Keratinocyte (primary cell): ENCODE measurements around the gene PRKAG2. TPM values are rescaled to one million over a fixed set of nuclear protein-coding genes. Genes with fewer than 3 reads are reported as not detected.

Experiments used
- DNase-seq: peaks from one replicate; pipeline ENCODE4 v3.0.0-alpha.2; 2011; ENCODE audit warnings: low read depth, missing footprints, low spot score
- FAIRE-seq: peaks from 2 replicates; lab custom pipeline; 2011; peaks lifted over from hg19 to GRCh38; lab: Jason Lieb, UNC
- H2AFZ ChIP-seq: 2 replicates; pipeline ENCODE4 v1.6.0; 2012; ENCODE audit warnings: low read length, control low read depth, inconsistent platforms; ENCODE audit not compliant: control insufficient read depth
- H3K27ac ChIP-seq: 2 replicates; pipeline ENCODE4 v1.5.1; 2011; ENCODE audit warnings: low read length; ENCODE audit not compliant: control insufficient read depth, insufficient read depth
- H3K27me3 ChIP-seq: 3 replicates; pipeline ENCODE4 v1.6.0; 2011; ENCODE audit warnings: low read length; ENCODE audit not compliant: control insufficient read depth, insufficient read depth; ENCODE audit errors: extremely low read depth
- H3K36me3 ChIP-seq, 2 experiments: 2 replicates in 1 of 2; 3 replicates in 1 of 2; pipeline ENCODE4 v1.5.1; 2011; ENCODE audit warnings: low read length in 2 of 2, mild to moderate bottlenecking in 1 of 2; ENCODE audit not compliant: control insufficient read depth in 2 of 2, insufficient read depth in 2 of 2; ENCODE audit errors: extremely low read depth in 1 of 2
- H3K4me1 ChIP-seq: 3 replicates; pipeline ENCODE4 v1.5.1; 2011; ENCODE audit warnings: low read length; ENCODE audit not compliant: control insufficient read depth, insufficient read depth; ENCODE audit errors: extremely low read depth
- H3K4me2 ChIP-seq: 3 replicates; pipeline ENCODE4 v1.6.0; 2011; ENCODE audit warnings: low read depth, low read length; ENCODE audit not compliant: control insufficient read depth, insufficient read depth; ENCODE audit errors: extremely low read depth
- H3K4me3 ChIP-seq, 3 experiments: fragments of 200-600 bp in 1 of 3; sonication (generic) in 1 of 3; 2 replicates in 2 of 3; 3 replicates in 1 of 3; pipeline ENCODE4 v1.5.1; 2011 to 2016; ENCODE audit warnings: low read length in 3 of 3, mild to moderate bottlenecking in 3 of 3, control low read depth in 2 of 3, inconsistent platforms in 1 of 3, low read depth in 1 of 3, mixed read lengths in 1 of 3, mixed run types in 1 of 3, moderate library complexity in 1 of 3; ENCODE audit not compliant: control insufficient read depth in 2 of 3, insufficient read depth in 2 of 3; ENCODE audit errors: extremely low read depth in 1 of 3
- H3K79me2 ChIP-seq: 2 replicates; pipeline ENCODE4 v1.6.0; 2012; ENCODE audit warnings: low read length; ENCODE audit not compliant: control insufficient read depth, insufficient read depth
- H3K9ac ChIP-seq: 3 replicates; pipeline ENCODE4 v1.6.0; 2011; ENCODE audit warnings: low read length; ENCODE audit not compliant: control insufficient read depth, insufficient read depth; ENCODE audit errors: extremely low read depth
- H3K9me1 ChIP-seq: 3 replicates; pipeline ENCODE4 v1.6.0; 2011; ENCODE audit warnings: low read length; ENCODE audit not compliant: control insufficient read depth, insufficient read depth; ENCODE audit errors: extremely low read depth
- H3K9me3 ChIP-seq: 2 replicates; pipeline ENCODE4 v1.5.1; 2012; ENCODE audit warnings: low read depth, low read length; ENCODE audit not compliant: control insufficient read depth
- H4K20me1 ChIP-seq: 3 replicates; pipeline ENCODE4 v1.6.0; 2011; ENCODE audit warnings: low read length; ENCODE audit not compliant: control insufficient read depth, insufficient read depth; ENCODE audit errors: extremely low read depth
- EZH2 ChIP-seq: IDR thresholded peaks from one replicate; pipeline ENCODE4 v1.6.1; 2012; ENCODE audit warnings: inconsistent platforms, mild to moderate bottlenecking, low read length, moderate library complexity
- dilution Hi-C: fragments of 300-500 bp; cut with MboI; formaldehyde crosslinking; loops from one replicate; pipeline ENCODE4 v1.7.0; 2020; ENCODE audit warnings: low sequenced_read_pairs; ENCODE audit not compliant: extremely low pct_ligation_motif_present
- polyA plus RNA-seq, 5 experiments: library from polyadenylated mRNA; depleted of rRNA in 3 of 5; stranded (reverse) in 3 of 5; stranded (forward) in 1 of 5; unstranded in 1 of 5; fragments of >200 nt; gene quantifications; 1 replicate in 1 of 5; 2 replicates in 3 of 5; 3 replicates in 1 of 5; pipeline versions ENCODE4 v1.2.1 to v1.2.3, GENCODE V29; 2011 to 2012; ENCODE audit warnings: missing spikeins in 2 of 5, low read depth in 1 of 5, low replicate concordance in 1 of 5
- TF ChIP-seq, protein P1 (sequence below), 3 experiments: IDR thresholded peaks in 1 of 3; conservative IDR thresholded peaks in 1 of 3; optimal IDR thresholded peaks in 1 of 3; 2 replicates in 2 of 3; 3 replicates in 1 of 3; pipeline versions ENCODE3 to v1.5.1; 2011; ENCODE audit warnings: low read length in 3 of 3, mild to moderate bottlenecking in 3 of 3, moderate library complexity in 2 of 3, control low read depth in 1 of 3, inconsistent platforms in 1 of 3; ENCODE audit not compliant: insufficient read depth in 2 of 3; ENCODE audit errors: extremely low read depth in 1 of 3

PRKAG2 gene
- polyA plus RNA-seq, 1 donor (not counting 4 experiments of a cell fraction or from before 2014, with no cell fraction given), result 39.5 TPM

DNA sequence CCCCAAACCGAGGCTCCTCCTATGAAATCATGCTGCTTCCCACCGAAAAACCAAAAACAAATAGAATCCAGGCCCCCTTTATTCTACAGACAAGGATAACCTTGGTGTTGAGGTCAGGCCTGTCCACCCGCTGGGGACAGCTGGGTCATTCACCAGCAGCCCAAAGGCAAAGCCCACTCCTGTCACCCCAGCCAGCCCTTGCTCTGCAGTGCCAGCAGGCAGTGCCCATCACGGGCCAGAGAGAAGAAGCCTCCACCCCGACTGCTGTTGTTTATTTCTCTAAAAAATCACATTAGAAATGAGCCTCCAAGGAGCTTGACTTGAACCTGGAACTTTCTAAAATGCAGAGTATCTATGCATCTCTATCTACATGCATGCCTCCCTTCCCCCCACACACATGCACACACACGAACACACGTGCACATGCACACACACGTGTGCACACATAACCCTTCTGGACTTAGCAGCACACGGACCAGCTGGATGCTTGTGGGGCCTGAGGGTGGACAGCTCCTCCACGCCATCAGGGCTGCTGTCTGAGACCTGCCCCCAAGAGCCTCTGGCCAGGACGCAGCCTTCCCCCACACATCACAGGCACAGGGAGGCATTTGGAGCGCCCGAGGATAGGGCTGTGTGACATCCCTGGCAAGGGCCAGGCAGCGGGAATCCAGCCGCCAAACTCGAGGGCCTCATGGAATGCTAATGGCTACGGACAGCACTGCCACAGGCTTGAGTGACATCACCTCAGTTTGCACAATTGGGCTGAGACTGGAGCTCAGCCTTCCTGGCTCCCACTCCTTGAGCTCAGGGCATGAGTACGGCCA is 22.8 kb downstream of the PRKAG2 start:
- Histone ChIP-seq H3K9me3 (no peaks in the 10 kb centered on the region), H3K79me2 (no peaks in the 10 kb centered on the region), H3K27ac (no peak overlapping the region), H3K4me2 (no peak overlapping the region), H3K36me3 (no peaks in the 10 kb centered on the region), H3K4me3 (no peak overlapping the region), H4K20me1 (no peaks in the 10 kb centered on the region), H3K4me1 (peaks cover 9% of the 10 kb centered on the region), H2AFZ (no peak overlapping the region), H3K9ac (no peak overlapping the region), H3K9me1 (no peaks in the 10 kb centered on the region), H3K27me3 (peaks cover 6% of the 10 kb centered on the region)
- no peak for DNase-seq
- TF ChIP-seq, protein P1, sequence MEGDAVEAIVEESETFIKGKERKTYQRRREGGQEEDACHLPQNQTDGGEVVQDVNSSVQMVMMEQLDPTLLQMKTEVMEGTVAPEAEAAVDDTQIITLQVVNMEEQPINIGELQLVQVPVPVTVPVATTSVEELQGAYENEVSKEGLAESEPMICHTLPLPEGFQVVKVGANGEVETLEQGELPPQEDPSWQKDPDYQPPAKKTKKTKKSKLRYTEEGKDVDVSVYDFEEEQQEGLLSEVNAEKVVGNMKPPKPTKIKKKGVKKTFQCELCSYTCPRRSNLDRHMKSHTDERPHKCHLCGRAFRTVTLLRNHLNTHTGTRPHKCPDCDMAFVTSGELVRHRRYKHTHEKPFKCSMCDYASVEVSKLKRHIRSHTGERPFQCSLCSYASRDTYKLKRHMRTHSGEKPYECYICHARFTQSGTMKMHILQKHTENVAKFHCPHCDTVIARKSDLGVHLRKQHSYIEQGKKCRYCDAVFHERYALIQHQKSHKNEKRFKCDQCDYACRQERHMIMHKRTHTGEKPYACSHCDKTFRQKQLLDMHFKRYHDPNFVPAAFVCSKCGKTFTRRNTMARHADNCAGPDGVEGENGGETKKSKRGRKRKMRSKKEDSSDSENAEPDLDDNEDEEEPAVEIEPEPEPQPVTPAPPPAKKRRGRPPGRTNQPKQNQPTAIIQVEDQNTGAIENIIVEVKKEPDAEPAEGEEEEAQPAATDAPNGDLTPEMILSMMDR (optimal IDR thresholded peaks at IDR 0.05 in 1 of 3, IDR thresholded peaks at IDR 0.05 in 1 of 3, conservative IDR thresholded peaks at IDR 0.05 in 1 of 3; ENCODE audit: extremely low read depth in 1 of 3, insufficient read depth in 2 of 3, low read length in 3 of 3), result no peak
- no peak for TF ChIP-seq EZH2
- dilution Hi-C loops, result no loop called here
- no peak for FAIRE-seq

DNA sequence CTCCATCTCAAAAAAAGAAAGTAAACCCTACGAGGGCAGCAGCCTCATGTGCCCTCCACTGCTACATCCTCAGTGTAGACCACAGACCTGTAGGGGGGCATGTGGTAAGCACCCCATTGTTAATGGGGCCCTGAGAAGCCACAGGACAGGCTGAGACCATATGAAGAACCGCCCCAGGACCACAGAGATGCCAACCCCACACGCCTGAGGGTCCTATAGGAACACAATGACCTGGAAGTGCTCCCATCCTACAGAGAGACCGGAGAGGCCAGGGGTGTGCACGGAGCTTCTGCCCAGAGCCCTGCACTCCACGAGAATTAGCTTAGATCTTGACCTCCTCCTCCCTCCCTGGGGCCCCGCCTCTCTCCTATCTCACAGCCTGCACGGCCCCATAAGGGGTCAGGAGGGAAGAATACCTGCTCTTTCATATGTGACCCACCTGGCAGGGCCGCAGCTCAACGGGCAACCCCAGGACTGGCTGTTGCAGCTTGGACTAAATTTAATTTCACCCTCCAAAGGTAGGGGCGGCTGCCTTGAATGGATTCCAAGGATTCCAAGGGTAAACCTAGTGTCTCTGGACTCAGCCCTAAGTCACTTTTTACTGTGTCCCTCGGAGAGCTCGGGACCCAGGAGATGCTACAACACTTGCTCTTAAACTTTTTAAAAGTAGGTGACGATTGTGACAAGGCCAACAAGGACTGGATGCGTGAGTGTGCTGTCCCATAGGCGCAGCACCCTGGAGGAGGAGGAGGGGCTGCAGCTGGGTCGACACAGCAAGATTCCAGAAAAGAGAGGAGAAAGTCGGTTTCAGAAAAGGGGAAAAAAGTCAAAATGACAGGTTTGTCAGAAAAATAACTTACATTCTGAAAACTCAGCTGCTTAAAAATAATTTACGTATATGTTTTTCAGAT is 24.2 kb downstream of the PRKAG2 start:
- Histone ChIP-seq H3K27ac (no peak overlapping the region), H3K9me1 (no peaks in the 10 kb centered on the region), H3K9me3 (no peaks in the 10 kb centered on the region), H3K27me3 (peaks cover 6% of the 10 kb centered on the region), H3K9ac (no peak overlapping the region), H2AFZ (no peak overlapping the region), H4K20me1 (no peaks in the 10 kb centered on the region), H3K4me1 (peaks cover 9% of the 10 kb centered on the region), H3K36me3 (no peaks in the 10 kb centered on the region), H3K4me2 (no peak overlapping the region), H3K4me3 (no peak overlapping the region), H3K79me2 (no peaks in the 10 kb centered on the region)
- TF ChIP-seq, protein P1 (optimal IDR thresholded peaks at IDR 0.05 in 1 of 3, IDR thresholded peaks at IDR 0.05 in 1 of 3, conservative IDR thresholded peaks at IDR 0.05 in 1 of 3; ENCODE audit: extremely low read depth in 1 of 3, insufficient read depth in 2 of 3, low read length in 3 of 3), result no peak
- no peak for TF ChIP-seq EZH2
- DNase-seq, result no peak
- FAIRE-seq, result no peak
- dilution Hi-C loops, result no loop called here
